ENCODE measurements around the gene SRP9. TPM values are rescaled to one million over a fixed set of nuclear protein-coding genes. Genes with fewer than 3 reads are reported as not detected.

Gene SRP9
- total and polyA plus RNA-seq, 2 experiments from 2014 or later, result 640 to 728 TPM

DNA sequence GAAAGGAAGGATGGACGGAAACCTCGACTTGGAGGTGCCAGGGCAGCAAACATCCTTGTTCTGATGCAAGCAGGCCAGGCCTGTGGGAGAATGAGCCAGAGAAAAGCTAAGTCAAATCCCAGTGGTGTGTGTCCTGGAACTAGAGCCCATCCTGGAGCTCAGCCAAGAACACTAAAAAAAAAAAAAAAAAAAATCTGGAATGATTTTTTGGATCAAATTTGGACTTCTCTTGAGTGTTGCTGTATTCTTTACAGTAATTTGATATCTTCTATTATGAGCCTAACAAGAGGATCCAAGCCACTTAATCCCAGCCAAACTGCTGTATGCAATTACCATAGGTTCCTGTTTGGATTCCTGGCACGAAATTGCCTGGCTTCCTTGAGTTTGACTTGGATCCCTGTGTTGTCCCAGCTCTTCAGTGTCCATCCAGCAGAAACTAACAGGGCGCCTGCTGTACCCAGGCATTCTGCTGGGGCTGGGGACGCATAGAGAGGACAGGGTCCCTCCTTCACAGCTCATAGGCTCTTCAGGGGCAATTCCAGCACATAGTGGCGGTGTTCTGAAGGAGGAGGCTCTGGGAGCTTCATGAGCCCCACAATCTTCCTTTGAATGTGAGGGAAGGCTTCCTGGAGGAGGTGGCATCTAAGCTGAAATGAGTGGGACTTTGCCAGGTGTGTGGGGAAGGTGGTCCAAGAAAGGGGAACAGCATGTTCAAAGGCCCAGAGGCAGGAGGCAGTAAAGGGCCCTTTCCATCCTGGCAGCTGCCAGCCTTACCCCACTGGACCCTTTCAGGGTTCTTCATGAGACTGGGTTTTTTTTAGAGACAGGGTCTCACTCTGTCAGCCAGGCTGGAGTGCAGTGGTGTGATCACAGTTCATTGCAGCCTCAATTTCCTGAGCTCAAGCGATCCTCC lies 57.0 kb downstream of the SRP9 start:
- no peak overlapping the region for H3K27ac ChIP-seq (ENCODE audit: low read depth)
- Mint-ChIP-seq H3K27ac (no peak overlapping the region), H3K4me3 (no peak overlapping the region), H3K27me3 (ENCODE audit: insufficient read depth, low read depth, poor library complexity) (peaks cover 12% of the 10 kb centered on the region), H3K9me3 (no peaks in the 10 kb centered on the region; the same call in 1 of the 3 replicates), H3K4me1 (no peaks in the 10 kb centered on the region), H3K36me3 (ENCODE audit: low read depth) (peaks cover 44% of the 10 kb centered on the region)
- DNase-seq (ENCODE audit: low spot score) (no peak), ATAC-seq (no peak)
- peaks cover 20% of the 10 kb centered on the region for H3K36me3 ChIP-seq (ENCODE audit: insufficient read depth)
- H2AFZ ChIP-seq, result no peak overlapping the region
- H3K4me1 ChIP-seq (ENCODE audit: insufficient read depth), result no peaks in the 10 kb centered on the region
- H3F3A ChIP-seq (replicated peaks; ENCODE audit: low read depth), result no peaks in the 10 kb centered on the region; the same call in 1 of the 2 replicates
- H3K9me2 ChIP-seq (ENCODE audit: insufficient read depth), result no peaks in the 10 kb centered on the region
- H3K79me2 ChIP-seq (replicated peaks; ENCODE audit: insufficient read depth), result no peaks in the 10 kb centered on the region
- H3K4me2 ChIP-seq, result no peak overlapping the region
- TF ChIP-seq EZH2 (IDR thresholded peaks at IDR 0.05; ENCODE audit: low read depth, unreplicated experiment), result no peak
- TF ChIP-seq CREB1 (CRISPR knock-in tag; IDR thresholded peaks at IDR 0.05; ENCODE audit: low read depth), result no peak
- TF ChIP-seq CTCF (conservative IDR thresholded peaks at IDR 0.05; ENCODE audit: low read depth in 2 of 2), result no peak
- TF ChIP-seq ZNF462 (CRISPR knock-in tag; IDR thresholded peaks at IDR 0.05), result no peak
- TF ChIP-seq NANOG (IDR thresholded peaks at IDR 0.05; ENCODE audit: borderline replicate concordance), result no peak
- TF ChIP-seq JUNB (IDR thresholded peaks at IDR 0.05; ENCODE audit: unreplicated experiment), result no peak
- TF ChIP-seq STAT1 (IDR thresholded peaks at IDR 0.05; ENCODE audit: unreplicated experiment), result no peak
- no peak for TF ChIP-seq ZNF114 (CRISPR knock-in tag; IDR thresholded peaks at IDR 0.05)
- TF ChIP-seq EZH2phosphoT487 (IDR thresholded peaks at IDR 0.05; ENCODE audit: unreplicated experiment), result no peak
- TF ChIP-seq, protein P1, sequence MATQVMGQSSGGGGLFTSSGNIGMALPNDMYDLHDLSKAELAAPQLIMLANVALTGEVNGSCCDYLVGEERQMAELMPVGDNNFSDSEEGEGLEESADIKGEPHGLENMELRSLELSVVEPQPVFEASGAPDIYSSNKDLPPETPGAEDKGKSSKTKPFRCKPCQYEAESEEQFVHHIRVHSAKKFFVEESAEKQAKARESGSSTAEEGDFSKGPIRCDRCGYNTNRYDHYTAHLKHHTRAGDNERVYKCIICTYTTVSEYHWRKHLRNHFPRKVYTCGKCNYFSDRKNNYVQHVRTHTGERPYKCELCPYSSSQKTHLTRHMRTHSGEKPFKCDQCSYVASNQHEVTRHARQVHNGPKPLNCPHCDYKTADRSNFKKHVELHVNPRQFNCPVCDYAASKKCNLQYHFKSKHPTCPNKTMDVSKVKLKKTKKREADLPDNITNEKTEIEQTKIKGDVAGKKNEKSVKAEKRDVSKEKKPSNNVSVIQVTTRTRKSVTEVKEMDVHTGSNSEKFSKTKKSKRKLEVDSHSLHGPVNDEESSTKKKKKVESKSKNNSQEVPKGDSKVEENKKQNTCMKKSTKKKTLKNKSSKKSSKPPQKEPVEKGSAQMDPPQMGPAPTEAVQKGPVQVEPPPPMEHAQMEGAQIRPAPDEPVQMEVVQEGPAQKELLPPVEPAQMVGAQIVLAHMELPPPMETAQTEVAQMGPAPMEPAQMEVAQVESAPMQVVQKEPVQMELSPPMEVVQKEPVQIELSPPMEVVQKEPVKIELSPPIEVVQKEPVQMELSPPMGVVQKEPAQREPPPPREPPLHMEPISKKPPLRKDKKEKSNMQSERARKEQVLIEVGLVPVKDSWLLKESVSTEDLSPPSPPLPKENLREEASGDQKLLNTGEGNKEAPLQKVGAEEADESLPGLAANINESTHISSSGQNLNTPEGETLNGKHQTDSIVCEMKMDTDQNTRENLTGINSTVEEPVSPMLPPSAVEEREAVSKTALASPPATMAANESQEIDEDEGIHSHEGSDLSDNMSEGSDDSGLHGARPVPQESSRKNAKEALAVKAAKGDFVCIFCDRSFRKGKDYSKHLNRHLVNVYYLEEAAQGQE (IDR thresholded peaks at IDR 0.05; ENCODE audit: unreplicated experiment), result no peak
- no peak for TF ChIP-seq ZNF331 (CRISPR knock-in tag; IDR thresholded peaks at IDR 0.05; ENCODE audit: low read depth)
- no peak for TF ChIP-seq ETS1 (IDR thresholded peaks at IDR 0.05)
- no peak for TF ChIP-seq POLR2AphosphoS5 (IDR thresholded peaks at IDR 0.05; ENCODE audit: low read depth)
- no peaks in the 10 kb centered on the region for H3K27me3 ChIP-seq (ENCODE audit: insufficient read depth)
- H4K20me1 ChIP-seq (replicated peaks; ENCODE audit: insufficient read depth), result peaks cover 13% of the 10 kb centered on the region; the same call in 1 of the 2 replicates
- H3K4me3 ChIP-seq, result no peak overlapping the region

All from GM23338 (cell line).